HG03135 (cell line): ENCODE measurements around the gene FAM168A.
A peak's percentile ranks its signal among the peaks of the same experiment; 100 is the strongest.

Experiments used
- ATAC-seq: cut with Tn5 transposase; IDR thresholded peaks from one replicate; pipeline ENCODE4 v1.9.1; 2021; ENCODE audit warnings: mild to moderate bottlenecking, moderate library complexity; ENCODE audit not compliant: unreplicated experiment

The FAM168A gene

DNA sequence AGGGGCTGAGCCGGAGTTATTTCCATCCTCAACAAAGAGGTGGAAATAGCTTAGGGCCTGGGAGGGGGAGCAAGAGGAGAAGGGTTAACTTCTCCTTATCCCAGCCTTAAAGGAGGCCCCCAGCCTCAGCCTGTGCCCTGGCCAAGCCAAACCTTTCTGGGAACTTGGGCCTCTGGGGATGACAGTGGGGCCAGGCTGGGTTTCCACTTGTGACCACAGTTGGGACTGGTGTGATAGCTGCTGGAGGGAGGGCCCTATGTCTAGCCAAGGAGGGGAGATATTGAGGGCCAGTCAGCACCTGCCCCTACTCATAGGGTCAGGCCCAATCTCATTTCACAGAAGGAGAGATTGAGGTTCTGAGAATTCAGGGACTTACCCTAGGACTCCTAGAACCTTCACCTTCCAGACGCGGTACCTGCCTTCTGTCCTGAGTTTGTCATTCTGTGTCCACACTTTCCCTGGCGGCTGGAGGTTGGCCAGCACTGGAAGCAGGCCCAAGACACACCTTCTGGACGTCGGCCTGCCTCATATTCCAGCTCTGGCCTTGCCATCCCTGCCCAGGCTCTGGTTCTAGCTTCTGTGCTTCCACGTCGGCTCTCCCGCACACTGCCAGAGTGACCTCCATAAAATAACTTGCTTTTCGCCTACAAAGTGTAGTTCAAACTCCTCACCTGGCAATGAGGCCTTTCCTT is 218.6 kb downstream of the FAM168A start:
- ATAC-seq = no peak

DNA sequence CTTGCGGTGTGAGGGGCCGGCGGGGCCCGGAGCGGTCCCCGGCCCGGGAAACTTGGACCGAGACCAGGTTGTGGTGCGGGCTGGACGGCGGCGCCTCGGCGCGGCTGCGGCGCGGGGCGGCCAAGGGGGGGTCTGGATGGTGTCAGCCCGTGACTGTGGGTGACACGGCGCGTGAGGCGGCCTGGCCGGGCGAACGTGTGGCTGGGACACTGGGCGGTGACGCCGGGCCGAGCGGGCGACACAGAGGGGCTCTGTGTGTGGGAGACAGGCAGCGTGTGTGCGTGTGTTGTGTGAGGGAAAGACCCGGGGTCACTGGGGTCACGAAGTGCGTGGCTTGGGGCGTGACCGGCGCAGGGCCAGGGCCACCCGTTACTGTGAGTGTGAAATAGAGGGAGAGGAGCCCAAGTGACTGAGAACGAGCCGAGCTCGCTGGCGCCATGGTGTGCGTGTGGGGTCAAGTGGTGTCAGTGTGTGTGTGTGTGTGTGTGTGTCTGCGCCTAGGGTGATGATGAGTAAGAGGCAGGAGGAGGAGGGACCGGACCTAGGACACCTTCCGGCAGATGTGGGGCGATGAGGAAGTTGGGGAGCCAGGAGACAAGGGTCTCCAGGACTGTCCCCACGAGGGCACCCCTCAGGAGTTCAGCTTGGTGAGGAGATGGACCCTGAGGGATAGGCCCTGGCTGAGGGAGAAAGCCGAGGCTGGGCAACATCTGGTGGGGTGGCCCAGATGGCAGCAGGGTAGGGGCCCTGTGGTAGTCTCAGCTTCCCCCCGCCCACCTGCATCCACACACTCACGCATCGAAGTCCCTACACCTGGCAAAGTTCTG is 220.9 kb downstream of the FAM168A start:
- ATAC-seq = peak; percentile 16

DNA sequence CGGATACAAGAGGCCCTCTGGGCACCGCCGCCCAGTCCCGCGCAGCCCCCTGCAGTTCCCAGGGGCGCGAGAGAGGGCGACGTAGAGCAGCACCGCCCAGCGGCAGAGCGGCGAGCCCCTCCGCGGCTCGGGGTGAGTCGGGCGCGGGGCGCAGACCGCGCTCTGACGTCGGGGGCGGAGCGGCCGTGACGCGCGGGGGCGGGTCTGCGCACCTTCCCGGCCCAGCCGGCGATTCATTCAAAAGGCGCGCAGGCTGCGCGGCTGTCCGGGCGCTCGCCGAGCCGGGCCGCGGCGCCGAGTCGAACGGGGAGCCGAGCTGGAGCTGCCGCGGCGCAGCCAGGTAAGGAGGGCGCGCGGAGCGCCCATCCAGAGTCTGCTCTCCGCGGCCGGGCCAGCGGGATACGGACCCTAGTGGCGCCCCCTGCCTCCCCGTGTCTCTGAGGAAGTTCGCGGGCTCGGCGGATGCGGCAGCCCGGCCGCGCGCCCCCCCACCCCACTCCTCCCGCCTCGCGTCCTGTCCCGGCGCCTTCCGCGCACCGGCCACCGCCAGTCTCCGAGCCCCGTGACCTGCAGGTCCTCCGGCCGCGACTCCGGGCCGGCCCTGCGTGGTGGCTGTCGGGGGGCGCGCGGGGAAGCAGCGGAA is 221.6 kb downstream of the FAM168A start, which contains the start of gene RELT:
RELT (plus strand) TSS at position 240 of the 643 bp plus-strand sequence. CDS start 12,738 bp downstream, outside the sequence.
- peak; percentile 70 for ATAC-seq

DNA sequence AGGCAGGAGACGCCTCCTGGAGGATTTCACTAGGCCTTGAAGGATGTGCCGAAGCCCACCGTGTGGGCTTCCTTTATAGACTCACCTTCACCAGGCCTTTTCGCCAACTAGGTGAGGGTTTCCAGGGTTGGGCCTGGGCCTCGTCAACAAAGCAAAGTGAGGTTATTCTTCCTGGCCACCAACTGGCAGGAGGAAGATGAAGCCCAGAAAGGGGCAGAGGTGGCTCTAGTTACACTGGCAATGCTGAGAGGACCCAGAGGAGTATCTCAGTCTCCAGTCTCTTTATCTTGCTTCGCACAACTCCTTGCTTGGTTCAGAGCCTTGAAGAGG is 222.1 kb downstream of the FAM168A start:
- no peak for ATAC-seq

DNA sequence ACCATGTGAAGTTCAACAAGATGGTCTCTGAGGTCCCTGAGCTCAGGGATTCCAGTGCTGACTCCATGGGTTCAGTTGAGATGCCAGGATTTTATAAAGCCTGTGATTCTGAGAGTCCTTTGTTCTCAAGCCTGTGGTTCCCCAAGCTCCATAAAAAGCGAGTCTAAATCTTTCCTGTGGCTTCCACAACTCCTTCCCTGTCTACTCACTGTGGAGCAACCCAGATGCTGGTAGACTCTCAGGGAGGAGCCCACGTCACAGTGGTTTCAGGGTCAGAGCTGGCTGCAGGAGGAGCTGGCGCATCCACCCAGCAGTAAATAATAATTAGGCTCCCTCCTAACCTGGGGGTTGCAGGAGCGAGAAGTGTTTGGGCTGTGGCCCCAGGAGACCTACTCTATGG is 223.8 kb downstream of the FAM168A start:
- no peak for ATAC-seq

DNA sequence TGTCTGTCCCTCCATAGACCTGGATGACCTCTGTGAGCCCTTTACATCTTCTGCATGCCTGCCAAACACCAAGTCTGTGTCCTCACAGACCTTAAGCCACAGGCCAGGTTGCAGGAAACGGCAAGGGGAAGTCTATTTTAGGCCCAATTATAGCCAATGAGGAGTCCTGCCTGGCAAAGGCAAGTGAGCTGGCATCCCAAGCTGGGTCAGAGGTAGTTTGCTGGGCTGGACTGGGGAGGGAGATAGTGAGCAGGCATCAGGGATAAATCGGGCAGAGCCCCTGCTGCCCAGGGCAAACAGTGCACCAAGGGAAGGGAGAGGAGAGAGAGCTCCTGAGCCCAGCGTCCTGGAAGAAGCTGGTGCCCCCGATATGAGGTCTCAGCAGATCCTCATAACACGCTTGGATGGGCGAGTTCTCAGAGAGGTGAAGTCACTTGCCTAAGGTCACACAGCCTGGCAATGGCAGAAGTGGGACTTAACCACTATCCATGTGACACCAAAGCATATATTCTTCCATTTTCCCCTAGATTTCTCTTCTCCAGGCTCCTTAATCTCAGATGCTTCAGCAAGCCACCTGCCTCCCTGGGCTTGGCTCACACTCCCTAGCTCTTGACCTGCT is 225.4 kb downstream of the FAM168A start:
- no peak for ATAC-seq

DNA sequence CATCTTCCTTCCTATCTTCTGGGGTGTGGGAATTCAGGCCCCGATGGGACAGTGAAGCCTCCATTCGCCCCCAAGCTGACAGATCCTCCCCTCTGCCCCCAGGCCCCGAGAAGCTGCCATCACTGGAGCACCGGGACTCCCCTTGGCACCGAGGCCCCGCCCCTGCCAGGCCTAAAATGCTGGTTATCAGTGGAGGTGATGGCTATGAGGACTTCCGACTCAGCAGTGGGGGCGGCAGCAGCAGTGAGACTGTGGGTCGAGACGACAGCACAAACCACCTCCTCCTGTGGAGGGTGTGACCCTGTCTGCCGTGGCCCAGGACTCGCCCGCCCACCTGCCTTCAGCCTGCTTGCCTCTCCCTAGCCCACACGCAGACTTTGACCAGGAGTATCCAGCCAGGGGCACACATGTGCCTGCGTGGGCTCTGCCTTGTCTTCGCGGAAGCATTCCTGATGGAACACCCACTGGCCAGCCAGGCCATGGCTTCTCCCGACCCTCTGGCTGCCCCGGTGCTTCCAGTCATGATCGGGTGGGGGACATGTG is 230.4 kb downstream of the FAM168A start:
- no peak for ATAC-seq

DNA sequence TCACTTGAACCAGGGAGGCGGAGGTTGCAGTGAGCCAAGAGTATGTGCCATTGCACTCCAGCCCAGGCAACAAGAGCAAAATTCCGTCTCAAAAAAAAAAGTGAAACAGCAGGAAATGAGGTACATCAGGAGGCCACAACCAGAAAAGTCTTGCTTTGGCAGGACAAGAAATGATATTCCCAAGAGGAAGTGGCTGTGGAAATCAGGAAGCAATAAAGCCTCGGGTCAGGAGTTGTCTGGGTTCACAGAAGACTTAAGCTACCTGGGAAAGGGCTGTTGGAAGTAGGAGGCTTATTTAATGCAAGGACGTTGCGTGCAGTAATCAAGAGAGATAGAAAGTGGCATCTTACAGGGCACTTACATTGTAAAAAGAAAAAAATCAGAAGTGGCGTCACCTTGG is 231.0 kb downstream of the FAM168A start:
- ATAC-seq = no peak

DNA sequence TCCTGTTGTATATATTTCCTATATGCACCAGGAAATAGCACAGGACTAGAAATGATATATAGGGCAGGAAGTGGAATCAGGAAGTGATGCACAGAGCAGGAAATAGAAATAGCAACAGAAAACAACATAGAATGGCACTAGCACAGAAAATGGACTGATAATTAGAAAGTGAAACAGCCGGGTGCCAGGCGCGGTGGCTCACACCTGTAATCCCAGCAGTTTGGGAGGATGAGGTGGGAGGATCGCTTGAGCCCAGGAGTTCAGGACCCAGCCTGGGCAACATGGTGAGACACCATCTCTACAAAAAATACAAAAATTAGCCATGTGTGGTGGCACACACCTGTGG is 231.7 kb downstream of the FAM168A start:
- ATAC-seq = no peak

DNA sequence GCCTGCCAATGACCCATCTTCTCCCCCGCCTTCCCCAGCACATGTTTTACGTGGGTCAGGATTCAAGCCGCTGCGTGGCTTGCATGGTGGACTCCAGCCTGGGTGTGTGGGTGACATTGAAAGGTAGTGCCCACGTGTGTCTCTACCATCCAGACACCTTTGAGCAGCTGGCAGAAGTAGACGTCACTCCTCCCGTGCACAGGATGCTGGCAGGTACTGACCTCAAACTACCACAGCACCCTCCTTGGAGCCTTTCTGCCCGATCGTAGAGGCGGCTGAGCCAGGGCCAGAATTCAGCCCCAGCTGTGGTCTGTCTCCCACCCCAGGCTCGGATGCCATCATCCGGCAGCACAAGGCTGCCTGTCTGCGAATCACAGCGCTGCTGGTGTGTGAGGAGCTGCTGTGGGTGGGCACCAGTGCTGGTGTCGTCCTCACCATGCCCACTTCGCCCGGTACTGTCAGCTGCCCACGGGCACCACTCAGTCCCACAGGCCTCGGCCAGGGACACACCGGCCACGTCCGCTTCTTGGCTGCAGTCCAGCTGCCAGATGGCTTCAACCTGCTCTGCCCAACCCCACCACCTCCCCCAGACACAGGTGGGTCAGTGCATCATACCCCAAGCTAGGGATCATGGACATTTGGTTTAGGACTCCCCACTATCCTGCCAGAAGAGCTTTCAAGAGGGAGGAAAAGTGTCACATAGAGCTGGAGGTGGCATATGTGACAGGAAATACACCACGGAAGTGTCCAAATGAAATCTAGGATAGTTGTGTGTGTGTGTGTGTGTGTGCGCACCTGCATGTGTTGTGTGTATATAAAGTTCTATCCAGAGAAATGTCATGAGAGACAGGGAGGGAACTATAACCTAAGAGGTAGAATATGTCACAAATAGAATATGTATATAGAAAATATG is 232.3 kb downstream of the FAM168A start:
- ATAC-seq = no peak

DNA sequence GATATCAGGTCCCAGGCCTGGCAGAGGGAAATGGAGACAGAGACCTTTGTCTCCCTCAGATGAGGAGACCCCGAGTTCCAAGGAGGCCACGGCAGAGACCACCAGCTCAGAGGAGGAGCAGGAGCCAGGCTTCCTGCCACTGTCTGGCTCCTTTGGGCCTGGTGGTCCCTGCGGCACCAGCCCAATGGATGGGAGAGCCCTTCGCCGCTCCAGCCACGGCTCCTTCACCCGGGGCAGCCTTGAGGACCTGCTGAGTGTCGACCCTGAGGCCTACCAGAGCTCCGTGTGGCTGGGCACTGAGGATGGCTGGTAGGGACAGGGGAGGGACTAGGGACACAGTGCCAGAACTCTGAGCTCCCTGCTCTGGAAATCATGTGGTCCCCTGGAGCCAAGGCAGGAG is 234.8 kb downstream of the FAM168A start:
- ATAC-seq = no peak

DNA sequence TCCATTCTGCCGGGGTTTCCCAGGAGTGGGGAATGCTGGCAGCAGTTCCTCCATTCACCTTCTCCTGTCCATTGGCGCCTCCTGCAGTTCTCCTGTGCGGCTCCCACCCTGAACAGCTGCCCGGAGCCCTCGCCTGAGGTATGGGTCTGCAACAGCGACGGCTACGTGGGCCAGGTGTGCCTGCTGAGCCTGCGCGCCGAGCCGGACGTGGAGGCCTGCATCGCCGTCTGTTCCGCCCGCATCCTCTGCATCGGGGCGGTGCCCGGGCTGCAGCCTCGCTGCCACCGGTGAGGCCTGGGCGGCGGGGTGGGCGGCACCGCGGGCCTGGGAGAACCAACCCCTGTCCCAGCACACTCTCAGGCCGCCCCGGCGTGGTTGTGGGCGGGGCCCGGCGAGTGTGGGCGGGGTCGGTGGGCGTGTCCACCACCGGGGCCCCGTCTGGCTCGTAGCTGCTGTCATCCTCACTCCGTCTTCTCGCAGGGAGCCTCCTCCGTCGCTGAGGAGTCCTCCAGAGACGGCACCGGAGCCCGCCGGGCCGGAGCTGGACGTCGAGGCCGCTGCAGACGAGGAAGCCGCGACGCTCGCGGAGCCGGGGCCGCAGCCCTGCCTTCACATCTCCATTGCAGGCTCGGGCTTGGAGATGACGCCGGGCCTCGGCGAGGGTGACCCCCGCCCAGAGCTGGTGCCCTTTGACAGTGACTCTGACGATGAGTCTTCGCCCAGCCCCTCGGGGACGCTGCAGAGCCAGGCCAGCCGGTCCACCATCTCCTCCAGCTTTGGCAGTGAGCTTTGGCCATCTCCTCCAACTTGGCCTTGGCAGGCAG is 235.7 kb downstream of the FAM168A start:
- no peak for ATAC-seq

DNA sequence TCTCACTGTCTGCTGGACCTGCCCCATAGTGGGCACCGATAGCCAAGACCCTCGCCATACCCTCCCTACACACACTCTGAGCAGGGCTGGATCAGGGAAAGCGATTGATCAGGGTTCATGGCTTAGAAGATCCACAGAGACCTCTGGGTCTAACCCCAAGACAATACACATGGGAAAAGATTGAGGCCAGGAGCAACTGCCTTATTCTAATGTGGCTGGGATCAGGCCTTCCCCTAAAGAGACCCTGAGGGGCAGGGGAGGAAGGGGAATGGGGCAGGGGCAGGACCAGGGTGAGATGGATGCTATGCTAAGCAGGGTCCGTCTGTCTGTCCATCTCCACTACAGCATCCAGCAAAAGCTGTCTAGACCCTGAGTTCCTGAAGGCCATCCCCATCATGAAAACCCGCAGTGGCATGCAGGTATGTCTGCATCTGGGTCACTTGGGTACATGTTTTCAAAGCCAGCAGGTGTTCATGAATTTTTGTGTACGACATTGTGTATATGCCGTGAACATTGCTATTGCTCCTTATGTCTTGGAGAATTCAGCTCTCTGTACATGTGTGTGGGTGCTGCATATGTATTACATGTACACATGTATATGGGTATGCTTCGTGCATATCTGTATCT is 237.1 kb downstream of the FAM168A start:
- ATAC-seq = no peak

DNA sequence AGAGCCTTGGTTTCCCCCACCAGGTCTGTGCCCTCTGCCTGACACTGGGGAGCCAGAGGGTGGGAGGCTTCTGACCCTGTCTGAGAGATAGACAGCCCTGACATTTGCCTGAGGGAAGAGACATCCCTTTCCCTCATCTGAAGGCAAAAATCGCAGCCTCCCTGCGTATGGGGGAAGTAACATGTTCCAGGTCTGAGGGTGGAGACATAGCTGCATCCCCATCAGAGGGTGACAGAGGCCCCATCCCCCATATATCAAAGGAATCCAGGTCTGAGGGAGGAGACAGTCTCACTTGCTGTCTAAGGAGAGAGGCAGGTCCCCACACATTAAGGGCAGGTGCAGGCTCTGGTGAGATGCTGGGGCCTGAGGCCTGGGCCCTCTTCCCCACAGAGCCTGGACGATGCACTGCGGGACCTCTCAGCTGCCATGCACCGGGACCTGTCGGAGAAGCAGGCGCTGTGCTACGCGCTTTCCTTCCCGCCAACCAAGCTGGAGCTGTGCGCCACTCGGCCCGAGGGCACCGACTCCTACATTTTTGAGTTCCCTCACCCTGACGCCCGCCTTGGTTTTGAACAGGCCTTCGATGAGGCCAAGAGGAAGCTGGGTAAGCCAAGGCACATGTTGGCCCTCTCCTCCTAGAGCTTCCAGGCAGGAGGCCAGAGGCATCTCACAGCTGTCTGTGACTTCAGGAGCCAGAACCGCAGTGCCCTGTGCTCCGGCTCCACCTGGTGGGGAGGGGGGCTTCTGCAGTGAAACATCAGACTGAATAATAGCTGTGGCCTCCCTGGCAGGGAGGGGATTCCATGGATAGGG is 237.8 kb downstream of the FAM168A start:
- no peak for ATAC-seq

DNA sequence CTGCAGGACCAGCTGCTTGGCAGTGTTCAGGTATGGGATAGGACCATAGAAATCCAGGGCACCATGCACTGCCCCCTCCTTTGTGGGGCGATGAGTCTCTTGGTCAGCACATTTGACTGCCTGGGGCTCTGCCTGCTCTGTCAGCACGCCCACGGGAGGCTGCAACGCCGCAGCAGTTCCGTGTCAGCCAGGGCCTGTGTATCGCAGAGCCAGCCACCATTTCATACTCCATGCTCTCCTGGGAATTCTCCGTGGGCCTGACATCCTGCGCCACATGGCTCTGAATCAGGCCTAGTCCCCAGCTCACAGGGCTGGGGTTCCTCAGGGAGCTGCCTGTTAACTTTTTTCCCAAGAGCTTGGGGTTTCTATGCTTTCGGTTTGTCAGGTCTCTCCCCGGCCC is 238.6 kb downstream of the FAM168A start:
- ATAC-seq = no peak

DNA sequence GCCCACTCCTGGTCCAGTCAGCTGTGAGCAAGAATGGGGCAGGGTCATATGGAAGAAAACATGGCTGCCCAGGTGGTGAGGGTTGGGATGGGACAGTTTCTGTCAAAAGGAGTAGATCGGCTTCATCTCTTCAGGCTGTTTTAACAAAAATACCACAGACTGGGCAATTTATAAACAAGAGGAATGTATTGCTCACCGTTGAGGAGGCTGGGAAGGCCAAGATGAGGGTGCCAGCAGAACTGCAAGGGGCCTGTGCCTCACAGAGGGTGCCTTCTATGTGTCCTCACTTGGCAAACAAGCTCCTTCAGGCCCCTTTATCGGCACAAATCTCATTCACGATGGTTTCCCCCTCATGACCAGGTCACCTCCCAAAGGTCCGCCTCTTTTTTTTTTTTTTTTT is 239.8 kb downstream of the FAM168A start:
- ATAC-seq = no peak

DNA sequence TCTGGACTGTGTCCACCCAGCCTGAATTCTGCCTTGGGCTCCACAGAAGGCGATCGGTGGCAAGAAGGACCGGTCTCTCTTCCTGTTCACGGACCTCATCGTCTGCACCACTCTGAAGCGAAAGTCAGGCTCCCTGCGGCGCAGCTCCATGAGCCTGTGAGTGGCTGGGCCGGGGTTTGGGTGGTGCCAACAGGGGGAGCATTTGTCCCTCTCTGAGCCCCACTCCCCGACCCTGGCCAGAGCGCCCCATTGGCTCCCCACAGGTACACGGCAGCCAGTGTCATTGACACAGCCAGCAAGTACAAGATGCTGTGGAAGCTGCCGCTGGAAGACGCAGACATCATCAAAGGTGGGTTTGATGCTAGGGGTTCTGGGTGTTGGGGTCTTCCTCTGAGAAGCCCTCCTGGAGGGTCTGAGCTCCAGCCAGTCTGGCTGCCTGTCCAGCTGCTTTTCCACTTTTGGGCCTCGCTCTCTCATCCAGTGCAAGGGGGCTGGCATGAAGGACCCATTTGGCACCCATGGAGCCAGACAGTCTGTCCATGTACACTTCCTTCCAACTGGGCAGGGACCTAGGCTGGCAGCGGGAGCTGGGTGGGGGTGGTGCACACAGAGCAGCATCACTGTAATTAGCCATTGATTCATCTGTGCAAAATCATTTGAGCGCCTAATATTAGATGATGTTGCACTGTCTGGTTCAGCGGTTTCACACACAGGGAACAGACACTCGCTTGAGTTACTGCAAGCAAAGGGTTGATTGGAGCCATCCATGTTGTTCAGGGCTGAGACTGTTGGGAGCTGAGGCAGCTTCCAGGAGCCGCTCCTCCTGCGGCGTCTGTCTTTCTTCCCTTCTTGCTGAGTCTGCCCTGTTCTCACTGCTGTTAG is 240.7 kb downstream of the FAM168A start:
- ATAC-seq = no peak
